H1 (cell line): ENCODE measurements around the gene BCL2L1. TPM values are rescaled to one million over a fixed set of nuclear protein-coding genes. Genes with fewer than 3 reads are reported as not detected.

ENCODE experiments used
- CBX5 ChIP-seq: fragments of 300-800, 300-1000 bp; sonication (generic); IDR thresholded peaks from 2 replicates; pipeline ENCODE4 v1.7.1; 2016; ENCODE audit warnings: antibody characterized with exemption, low read length, low read depth
- CBX8 ChIP-seq: fragments of 300-800, 300-1000 bp; sonication (generic); IDR thresholded peaks from 2 replicates; pipeline ENCODE4 v1.7.1; 2016; ENCODE audit warnings: low read depth, low read length, borderline replicate concordance
- CTBP2 ChIP-seq: IDR thresholded peaks from 2 replicates; pipeline ENCODE4 v1.7.0; 2011; ENCODE audit warnings: borderline replicate concordance, mild to moderate bottlenecking, moderate library complexity, mixed read lengths, low read length; ENCODE audit not compliant: insufficient read depth, insufficient read length
- RXRA ChIP-seq: IDR thresholded peaks from 2 replicates; pipeline ENCODE4 v1.6.1; 2011; ENCODE audit warnings: low read depth, mild to moderate bottlenecking, low read length, moderate library complexity; ENCODE audit not compliant: insufficient read depth
- TAF7 ChIP-seq: optimal IDR thresholded peaks from 2 replicates; pipeline ENCODE3; 2011; ENCODE audit warnings: low read depth, mild to moderate bottlenecking, inconsistent platforms, low read length, moderate library complexity, borderline replicate concordance
- polyA plus RNA-seq, 7 experiments: library from polyadenylated mRNA; depleted of rRNA in 3 of 7; stranded (reverse) in 5 of 7; unstranded in 2 of 7; fragments of >200 nt in 5 of 7; fragments of 200-250 nt in 2 of 7; gene quantifications; 1 replicate in 5 of 7; 2 replicates in 1 of 7; 4 replicates in 1 of 7; pipeline versions ENCODE4 v1.2.1 to v1.2.3, GENCODE V29; 2011 to 2013; ENCODE audit warnings: missing spikeins in 2 of 7, mixed read lengths in 2 of 7
- total RNA-seq: library from RNA; stranded (reverse); fragmentation: NEBNext Ultra II Directional; extraction: Animal tissue kit (Norgen Biotek cat#: 25700); gene quantifications from 2 replicates; pipeline ENCODE4 v1.2.1, GENCODE V29; 2021
- TF ChIP-seq, protein P1 (sequence below): fragments of 300-600 bp; sonication (generic); IDR thresholded peaks from 2 replicates; pipeline ENCODE4 v1.7.1; 2012; ENCODE audit warnings: low read length, moderate library complexity, mild to moderate bottlenecking, inconsistent platforms; ENCODE audit not compliant: insufficient replicate concordance

BCL2L1 gene
- total and polyA plus RNA-seq, 2 of the 8 experiments (the other 6 are each of a cell fraction or from before 2014, with no cell fraction given): 64.9 to 66.1 TPM

DNA sequence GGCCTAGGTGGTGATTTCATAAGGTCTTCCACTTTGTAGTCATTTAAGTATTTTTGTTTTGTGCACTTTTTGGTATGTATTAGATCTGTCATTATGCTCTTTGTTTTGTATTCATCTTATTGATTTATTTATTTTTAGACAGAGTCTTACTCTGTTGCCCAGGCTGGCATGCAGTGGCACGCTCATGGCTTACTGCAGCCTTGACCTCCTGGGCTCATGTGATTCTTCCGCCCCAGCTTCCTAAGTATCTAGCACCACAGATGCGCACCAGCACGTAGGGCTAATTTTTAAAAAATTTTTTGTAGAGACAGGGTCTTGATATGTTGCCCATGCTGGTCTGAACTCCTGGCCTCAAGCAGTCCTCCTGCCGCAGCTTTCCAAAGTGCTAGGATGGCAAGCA is 47.0 kb upstream of the BCL2L1 start (continued):
- TF ChIP-seq, protein P1, sequence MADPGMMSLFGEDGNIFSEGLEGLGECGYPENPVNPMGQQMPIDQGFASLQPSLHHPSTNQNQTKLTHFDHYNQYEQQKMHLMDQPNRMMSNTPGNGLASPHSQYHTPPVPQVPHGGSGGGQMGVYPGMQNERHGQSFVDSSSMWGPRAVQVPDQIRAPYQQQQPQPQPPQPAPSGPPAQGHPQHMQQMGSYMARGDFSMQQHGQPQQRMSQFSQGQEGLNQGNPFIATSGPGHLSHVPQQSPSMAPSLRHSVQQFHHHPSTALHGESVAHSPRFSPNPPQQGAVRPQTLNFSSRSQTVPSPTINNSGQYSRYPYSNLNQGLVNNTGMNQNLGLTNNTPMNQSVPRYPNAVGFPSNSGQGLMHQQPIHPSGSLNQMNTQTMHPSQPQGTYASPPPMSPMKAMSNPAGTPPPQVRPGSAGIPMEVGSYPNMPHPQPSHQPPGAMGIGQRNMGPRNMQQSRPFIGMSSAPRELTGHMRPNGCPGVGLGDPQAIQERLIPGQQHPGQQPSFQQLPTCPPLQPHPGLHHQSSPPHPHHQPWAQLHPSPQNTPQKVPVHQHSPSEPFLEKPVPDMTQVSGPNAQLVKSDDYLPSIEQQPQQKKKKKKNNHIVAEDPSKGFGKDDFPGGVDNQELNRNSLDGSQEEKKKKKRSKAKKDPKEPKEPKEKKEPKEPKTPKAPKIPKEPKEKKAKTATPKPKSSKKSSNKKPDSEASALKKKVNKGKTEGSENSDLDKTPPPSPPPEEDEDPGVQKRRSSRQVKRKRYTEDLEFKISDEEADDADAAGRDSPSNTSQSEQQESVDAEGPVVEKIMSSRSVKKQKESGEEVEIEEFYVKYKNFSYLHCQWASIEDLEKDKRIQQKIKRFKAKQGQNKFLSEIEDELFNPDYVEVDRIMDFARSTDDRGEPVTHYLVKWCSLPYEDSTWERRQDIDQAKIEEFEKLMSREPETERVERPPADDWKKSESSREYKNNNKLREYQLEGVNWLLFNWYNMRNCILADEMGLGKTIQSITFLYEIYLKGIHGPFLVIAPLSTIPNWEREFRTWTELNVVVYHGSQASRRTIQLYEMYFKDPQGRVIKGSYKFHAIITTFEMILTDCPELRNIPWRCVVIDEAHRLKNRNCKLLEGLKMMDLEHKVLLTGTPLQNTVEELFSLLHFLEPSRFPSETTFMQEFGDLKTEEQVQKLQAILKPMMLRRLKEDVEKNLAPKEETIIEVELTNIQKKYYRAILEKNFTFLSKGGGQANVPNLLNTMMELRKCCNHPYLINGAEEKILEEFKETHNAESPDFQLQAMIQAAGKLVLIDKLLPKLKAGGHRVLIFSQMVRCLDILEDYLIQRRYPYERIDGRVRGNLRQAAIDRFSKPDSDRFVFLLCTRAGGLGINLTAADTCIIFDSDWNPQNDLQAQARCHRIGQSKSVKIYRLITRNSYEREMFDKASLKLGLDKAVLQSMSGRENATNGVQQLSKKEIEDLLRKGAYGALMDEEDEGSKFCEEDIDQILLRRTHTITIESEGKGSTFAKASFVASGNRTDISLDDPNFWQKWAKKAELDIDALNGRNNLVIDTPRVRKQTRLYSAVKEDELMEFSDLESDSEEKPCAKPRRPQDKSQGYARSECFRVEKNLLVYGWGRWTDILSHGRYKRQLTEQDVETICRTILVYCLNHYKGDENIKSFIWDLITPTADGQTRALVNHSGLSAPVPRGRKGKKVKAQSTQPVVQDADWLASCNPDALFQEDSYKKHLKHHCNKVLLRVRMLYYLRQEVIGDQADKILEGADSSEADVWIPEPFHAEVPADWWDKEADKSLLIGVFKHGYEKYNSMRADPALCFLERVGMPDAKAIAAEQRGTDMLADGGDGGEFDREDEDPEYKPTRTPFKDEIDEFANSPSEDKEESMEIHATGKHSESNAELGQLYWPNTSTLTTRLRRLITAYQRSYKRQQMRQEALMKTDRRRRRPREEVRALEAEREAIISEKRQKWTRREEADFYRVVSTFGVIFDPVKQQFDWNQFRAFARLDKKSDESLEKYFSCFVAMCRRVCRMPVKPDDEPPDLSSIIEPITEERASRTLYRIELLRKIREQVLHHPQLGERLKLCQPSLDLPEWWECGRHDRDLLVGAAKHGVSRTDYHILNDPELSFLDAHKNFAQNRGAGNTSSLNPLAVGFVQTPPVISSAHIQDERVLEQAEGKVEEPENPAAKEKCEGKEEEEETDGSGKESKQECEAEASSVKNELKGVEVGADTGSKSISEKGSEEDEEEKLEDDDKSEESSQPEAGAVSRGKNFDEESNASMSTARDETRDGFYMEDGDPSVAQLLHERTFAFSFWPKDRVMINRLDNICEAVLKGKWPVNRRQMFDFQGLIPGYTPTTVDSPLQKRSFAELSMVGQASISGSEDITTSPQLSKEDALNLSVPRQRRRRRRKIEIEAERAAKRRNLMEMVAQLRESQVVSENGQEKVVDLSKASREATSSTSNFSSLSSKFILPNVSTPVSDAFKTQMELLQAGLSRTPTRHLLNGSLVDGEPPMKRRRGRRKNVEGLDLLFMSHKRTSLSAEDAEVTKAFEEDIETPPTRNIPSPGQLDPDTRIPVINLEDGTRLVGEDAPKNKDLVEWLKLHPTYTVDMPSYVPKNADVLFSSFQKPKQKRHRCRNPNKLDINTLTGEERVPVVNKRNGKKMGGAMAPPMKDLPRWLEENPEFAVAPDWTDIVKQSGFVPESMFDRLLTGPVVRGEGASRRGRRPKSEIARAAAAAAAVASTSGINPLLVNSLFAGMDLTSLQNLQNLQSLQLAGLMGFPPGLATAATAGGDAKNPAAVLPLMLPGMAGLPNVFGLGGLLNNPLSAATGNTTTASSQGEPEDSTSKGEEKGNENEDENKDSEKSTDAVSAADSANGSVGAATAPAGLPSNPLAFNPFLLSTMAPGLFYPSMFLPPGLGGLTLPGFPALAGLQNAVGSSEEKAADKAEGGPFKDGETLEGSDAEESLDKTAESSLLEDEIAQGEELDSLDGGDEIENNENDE: no peak
- no peak for TF ChIP-seq RXRA
- no peak for TF ChIP-seq CBX8
- TF ChIP-seq CBX5: no peak
- no peak for TF ChIP-seq CTBP2
- TF ChIP-seq TAF7: no peak
- TF ChIP-seq, all 59 proteins: peak for 0
